ENCODE results near the gene WDR38. TPM values are rescaled to one million over a fixed set of nuclear protein-coding genes. Genes with fewer than 3 reads are reported as not detected.

WDR38 gene
- total and polyA plus RNA-seq, 3 experiments from 2014 or later, result not detected

DNA sequence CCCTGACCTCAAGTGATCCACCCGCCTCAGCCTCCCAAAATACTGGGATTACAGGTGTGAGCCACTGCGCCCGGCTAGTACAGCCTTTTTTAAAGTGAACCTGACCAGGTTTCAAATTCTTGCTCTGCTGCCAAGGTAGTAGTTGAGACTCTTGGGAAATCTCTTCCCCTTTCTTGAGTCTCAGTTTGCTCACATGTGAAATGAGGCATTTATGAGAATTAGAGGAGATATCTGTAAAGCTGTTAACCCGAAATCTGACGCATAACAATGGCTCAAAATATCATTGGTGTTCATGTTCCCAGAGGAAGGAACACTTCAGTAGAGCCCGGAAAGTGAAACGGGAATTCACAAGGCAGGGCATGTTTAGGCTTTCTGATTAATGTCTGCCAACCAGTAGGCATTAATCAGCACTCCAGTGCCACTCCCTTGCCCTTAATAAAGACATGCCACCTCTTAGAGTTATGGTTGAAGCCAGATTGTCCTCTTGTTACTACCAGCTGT is 10.2 kb downstream of the WDR38 start:
- H3K27ac ChIP-seq (ENCODE audit: low read depth, low read length), result no peak overlapping the region
- Mint-ChIP-seq H3K4me1 (peaks cover 35 to 54% (median 38%) of the 10 kb centered on the region in 3 donors), H3K36me3 (peaks cover 4 to 35% (median 12%) of the 10 kb centered on the region in 3 donors), H3K27ac (peak overlapping the region in 2 of 8 donors; percentile 47 to 92), H3K9me3 (no peaks in the 10 kb centered on the region), H3K27me3 (peaks cover 0 to 1% of the 10 kb centered on the region in 2 donors), H3K4me3 (peak overlapping the region in 6 of 7 donors; percentile 26 to 73 (median 59))
- H3K27me3 ChIP-seq (ENCODE audit: insufficient read depth, low read length, poor library complexity, severe bottlenecking), result no peaks in the 10 kb centered on the region
- no peak for DNase-seq
- ChIA-PET POLR2A (no interaction called here), CTCF (interaction anchor here (1.7 kb wide), 1 partner anchor 10 kb away, joined by 7 read pairs; the partner anchor contains the start of gene WDR38)
- peaks cover 29% of the 10 kb centered on the region for H3K4me1 ChIP-seq (ENCODE audit: insufficient read depth, low read length)
- no peaks in the 10 kb centered on the region for H3K9me3 ChIP-seq (ENCODE audit: low read length)
- no peak overlapping the region for H3K4me3 ChIP-seq (ENCODE audit: low read length)
- peaks cover 23% of the 10 kb centered on the region for H3K36me3 ChIP-seq (ENCODE audit: insufficient read depth, low read length)

DNA sequence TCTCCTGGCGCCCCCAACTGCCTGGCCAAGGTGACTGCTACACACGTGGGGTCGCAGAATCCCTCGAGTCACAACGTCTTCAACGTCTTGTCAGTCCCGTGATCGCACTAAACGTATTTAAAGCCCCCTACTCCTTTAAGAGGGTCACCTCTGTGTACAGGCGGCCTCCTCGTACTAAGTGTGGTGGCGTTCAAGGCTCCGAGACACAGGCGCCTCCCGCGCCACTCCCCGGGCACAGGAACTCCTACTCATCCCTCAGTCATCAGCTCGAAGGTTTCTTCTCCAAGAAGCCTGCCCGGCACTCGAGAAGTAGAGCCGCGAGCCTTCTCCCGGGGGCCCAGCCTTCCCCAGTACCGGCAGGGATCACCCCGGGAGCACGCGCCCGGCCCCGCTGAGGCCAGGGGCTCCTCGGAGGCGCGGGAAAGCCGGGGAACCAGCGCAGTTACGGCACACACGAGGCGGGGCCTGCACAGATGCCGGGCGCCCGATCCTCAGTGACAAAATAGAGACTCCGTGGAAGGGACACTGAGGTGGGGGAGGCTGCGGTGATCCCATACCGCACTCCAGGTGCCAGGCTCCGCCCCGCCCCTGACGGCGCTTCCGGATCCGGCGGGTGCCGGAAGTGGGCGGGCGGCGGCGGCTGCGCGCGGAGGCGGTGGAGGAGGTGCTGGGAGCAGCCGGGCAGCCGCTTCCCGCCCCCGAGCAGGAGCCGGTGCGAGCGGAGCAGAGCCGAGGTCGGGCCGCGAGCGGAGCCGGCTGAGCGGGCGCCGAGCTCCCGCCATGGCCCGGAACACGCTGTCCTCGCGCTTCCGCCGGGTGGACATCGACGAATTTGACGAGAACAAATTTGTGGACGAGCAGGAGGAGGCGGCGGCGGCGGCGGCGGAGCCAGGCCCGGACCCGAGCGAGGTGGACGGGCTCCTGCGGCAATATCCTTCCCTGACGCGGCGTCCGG is 15.5 kb downstream of the WDR38 start:
- CTCF ChIA-PET, result interaction anchor here (1.5 to 2.4 kb wide), 2 partner anchors 8 to 16 kb away, joined by 8 to 13 read pairs; partner anchors contain the start of gene WDR38
- H3K9me3 Mint-ChIP-seq, result no peaks in the 10 kb centered on the region
- peaks cover 0 to 3% of the 10 kb centered on the region in 2 donors for H3K27me3 Mint-ChIP-seq
- H3K27ac Mint-ChIP-seq, result peak overlapping the region; percentile 93 to 99 (median 96)
- POLR2A ChIA-PET, result interaction anchor here (1.8 to 3.2 kb wide), 2 partner anchors 8 to 15 kb away, joined by 6 to 35 read pairs; partner anchors contain the start of genes ARPC5L, RPL35 and WDR38
- peaks cover 6 to 34% (median 8%) of the 10 kb centered on the region in 3 donors for H3K36me3 Mint-ChIP-seq
- peaks cover 49 to 58% (median 50%) of the 10 kb centered on the region in 3 donors for H3K4me1 Mint-ChIP-seq
- peaks cover 46% of the 10 kb centered on the region for H3K4me1 ChIP-seq (ENCODE audit: insufficient read depth, low read length)
- DNase-seq, result peak; percentile 87 to 93 (median 91)
- peak overlapping the region; percentile 76 for H3K4me3 ChIP-seq (ENCODE audit: low read length)
- H3K27ac ChIP-seq (ENCODE audit: low read depth, low read length), result peak overlapping the region; percentile 95
- no peaks in the 10 kb centered on the region for H3K27me3 ChIP-seq (ENCODE audit: insufficient read depth, low read length, poor library complexity, severe bottlenecking)
- H3K9me3 ChIP-seq (ENCODE audit: low read length), result no peaks in the 10 kb centered on the region
- H3K4me3 Mint-ChIP-seq, result peak overlapping the region; percentile 90 to 98 (median 94)
- H3K36me3 ChIP-seq (ENCODE audit: insufficient read depth, low read length), result peaks cover 10% of the 10 kb centered on the region

DNA sequence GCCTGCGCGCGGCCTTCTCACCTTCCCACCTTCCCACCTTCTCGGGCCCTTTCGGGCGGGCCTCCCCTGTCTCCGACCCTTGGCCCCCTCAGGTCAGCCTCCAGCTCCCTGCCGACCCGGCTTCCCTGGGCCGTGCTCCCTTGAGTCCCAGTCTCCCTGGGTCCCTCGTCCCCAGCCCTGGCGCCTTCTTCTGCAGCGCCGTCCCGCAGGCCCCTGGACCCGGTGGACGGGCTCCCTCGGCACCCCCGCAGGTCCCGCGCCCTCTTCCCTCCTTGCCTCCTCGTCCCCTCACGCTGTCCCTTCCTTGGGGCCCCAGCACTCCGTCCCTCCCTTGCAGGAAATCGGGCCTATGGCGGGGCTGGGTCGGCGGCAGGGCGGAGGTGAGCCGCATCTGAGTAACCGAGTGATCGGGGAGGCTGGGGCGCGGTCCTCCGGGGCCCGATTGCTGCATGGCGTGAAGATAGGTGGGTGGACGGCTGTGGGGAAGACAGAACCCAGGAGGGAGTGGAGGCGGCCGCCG is 16.3 kb downstream of the WDR38 start:
- peak overlapping the region; percentile 95 to 99 (median 96) for H3K27ac Mint-ChIP-seq
- Histone ChIP-seq H3K27ac (ENCODE audit: low read depth, low read length) (peak overlapping the region; percentile 95), H3K4me1 (ENCODE audit: insufficient read depth, low read length) (peaks cover 51% of the 10 kb centered on the region), H3K27me3 (ENCODE audit: insufficient read depth, low read length, poor library complexity, severe bottlenecking) (no peaks in the 10 kb centered on the region), H3K9me3 (ENCODE audit: low read length) (no peaks in the 10 kb centered on the region), H3K4me3 (ENCODE audit: low read length) (peak overlapping the region; percentile 76), H3K36me3 (ENCODE audit: insufficient read depth, low read length) (peaks cover 14% of the 10 kb centered on the region)
- H3K4me1 Mint-ChIP-seq, result peaks cover 55 to 63% (median 55%) of the 10 kb centered on the region in 3 donors
- CTCF ChIA-PET, result interaction anchor here (1.5 to 2.4 kb wide), 3 partner anchors 9 to 24 kb away, joined by 4 to 13 read pairs (median 8); partner anchors contain the start of gene WDR38
- peaks cover 0 to 3% of the 10 kb centered on the region in 2 donors for H3K27me3 Mint-ChIP-seq
- peak in 4 of 5 donors; percentile 39 to 76 (median 45) for DNase-seq
- H3K36me3 Mint-ChIP-seq, result peaks cover 6 to 39% (median 8%) of the 10 kb centered on the region in 3 donors
- H3K4me3 Mint-ChIP-seq, result peak overlapping the region; percentile 90 to 98 (median 94)
- H3K9me3 Mint-ChIP-seq, result no peaks in the 10 kb centered on the region
- POLR2A ChIA-PET, result interaction anchor here (1.4 to 3.2 kb wide), 3 partner anchors 8 to 372 kb away, joined by 4 to 35 read pairs (median 6); partner anchors contain the start of genes ARPC5L, HSPA5, RPL35 and WDR38

DNA sequence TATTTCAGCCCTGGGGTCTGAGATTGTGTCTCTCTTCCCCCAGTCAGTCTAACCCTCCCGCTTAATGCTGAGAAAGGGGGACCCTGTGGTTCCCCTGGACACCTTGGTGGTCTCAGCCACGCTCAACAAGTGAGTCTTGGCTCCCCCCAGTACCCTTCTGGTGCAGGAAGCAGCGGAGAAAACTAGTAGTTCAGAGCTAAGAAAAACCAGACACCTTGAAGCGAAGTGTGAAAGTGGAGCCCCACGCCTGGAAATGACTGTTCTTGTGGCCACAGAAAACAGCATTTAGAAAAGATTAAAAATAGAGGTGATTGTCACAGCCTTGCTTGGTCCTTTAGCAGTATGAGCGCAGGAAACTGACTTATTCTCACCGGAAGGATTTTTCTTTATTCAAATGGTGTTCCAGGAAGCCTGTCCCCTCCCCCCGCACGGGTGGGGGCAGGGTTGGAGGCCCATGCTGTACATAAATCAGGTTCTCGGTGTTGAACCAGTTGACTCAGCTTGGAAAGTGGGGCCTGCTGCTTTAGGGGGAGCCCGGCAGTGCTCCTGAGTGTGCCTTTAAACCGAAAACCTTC is 16.8 kb downstream of the WDR38 start:
- H3K36me3 ChIP-seq (ENCODE audit: insufficient read depth, low read length), result peaks cover 19% of the 10 kb centered on the region
- no peaks in the 10 kb centered on the region for H3K27me3 ChIP-seq (ENCODE audit: insufficient read depth, low read length, poor library complexity, severe bottlenecking)
- Mint-ChIP-seq H3K36me3 (peaks cover 6 to 45% (median 8%) of the 10 kb centered on the region in 3 donors), H3K9me3 (no peaks in the 10 kb centered on the region), H3K27ac (peak overlapping the region; percentile 95 to 99 (median 96)), H3K27me3 (peaks cover 0 to 3% of the 10 kb centered on the region in 2 donors), H3K4me3 (peak overlapping the region; percentile 90 to 98 (median 94)), H3K4me1 (peaks cover 59 to 68% (median 60%) of the 10 kb centered on the region in 3 donors)
- POLR2A ChIA-PET, result interaction anchor here (0.7 to 3.2 kb wide), 4 partner anchors 9 to 371 kb away, joined by 3 to 35 read pairs (median 5); partner anchors contain the start of genes ARPC5L, GOLGA1, HSPA5 and RPL35
- no peaks in the 10 kb centered on the region for H3K9me3 ChIP-seq (ENCODE audit: low read length)
- peak overlapping the region; percentile 95 for H3K27ac ChIP-seq (ENCODE audit: low read depth, low read length)
- H3K4me3 ChIP-seq (ENCODE audit: low read length), result peak overlapping the region; percentile 76
- peak; percentile 67 to 89 (median 75) for DNase-seq
- peaks cover 55% of the 10 kb centered on the region for H3K4me1 ChIP-seq (ENCODE audit: insufficient read depth, low read length)
- CTCF ChIA-PET, result interaction anchor here (1.5 to 2.4 kb wide), 3 partner anchors 9 to 24 kb away, joined by 4 to 13 read pairs (median 8); partner anchors contain the start of gene WDR38

DNA sequence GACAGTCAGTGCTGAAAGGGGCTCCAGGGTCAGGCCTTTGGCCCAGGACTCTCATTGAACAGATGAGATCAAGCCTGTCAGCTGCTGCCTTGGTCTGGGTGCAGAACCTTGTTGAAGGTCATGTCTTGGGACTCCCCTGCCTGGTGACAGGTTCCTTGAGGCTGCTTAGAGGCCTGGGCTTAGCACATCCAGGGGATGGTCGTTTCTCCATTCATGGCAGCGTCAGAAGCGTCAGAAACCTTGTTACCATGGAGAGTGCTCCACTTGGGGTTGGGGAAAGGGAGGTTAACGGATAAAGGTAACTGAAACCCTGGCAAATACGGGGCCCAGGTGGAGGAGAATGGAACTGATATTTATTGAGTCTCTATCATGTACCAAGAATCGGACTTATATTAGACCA is 17.5 kb downstream of the WDR38 start:
- CTCF ChIA-PET, result interaction anchor here (1.2 to 1.5 kb wide), 2 partner anchors 15 to 23 kb away, joined by 4 read pairs; no protein-coding TSS in a partner anchor
- Histone ChIP-seq H3K9me3 (ENCODE audit: low read length) (no peaks in the 10 kb centered on the region), H3K4me3 (ENCODE audit: low read length) (peak overlapping the region; percentile 76), H3K27ac (ENCODE audit: low read depth, low read length) (peak overlapping the region; percentile 95), H3K36me3 (ENCODE audit: insufficient read depth, low read length) (peaks cover 26% of the 10 kb centered on the region), H3K4me1 (ENCODE audit: insufficient read depth, low read length) (peaks cover 56% of the 10 kb centered on the region), H3K27me3 (ENCODE audit: insufficient read depth, low read length, poor library complexity, severe bottlenecking) (no peaks in the 10 kb centered on the region)
- Mint-ChIP-seq H3K4me1 (peaks cover 59 to 75% (median 63%) of the 10 kb centered on the region in 3 donors), H3K27me3 (peaks cover 0 to 3% of the 10 kb centered on the region in 2 donors), H3K27ac (peak overlapping the region; percentile 95 to 99 (median 96)), H3K4me3 (peak overlapping the region; percentile 90 to 98 (median 94)), H3K36me3 (peaks cover 6 to 51% (median 12%) of the 10 kb centered on the region in 3 donors), H3K9me3 (no peaks in the 10 kb centered on the region)
- DNase-seq, result no peak
- POLR2A ChIA-PET, result interaction anchor here (1.4 to 3.2 kb wide), 3 partner anchors 10 to 371 kb away, joined by 4 to 35 read pairs (median 6); partner anchors contain the start of genes ARPC5L, HSPA5, RPL35 and WDR38

DNA sequence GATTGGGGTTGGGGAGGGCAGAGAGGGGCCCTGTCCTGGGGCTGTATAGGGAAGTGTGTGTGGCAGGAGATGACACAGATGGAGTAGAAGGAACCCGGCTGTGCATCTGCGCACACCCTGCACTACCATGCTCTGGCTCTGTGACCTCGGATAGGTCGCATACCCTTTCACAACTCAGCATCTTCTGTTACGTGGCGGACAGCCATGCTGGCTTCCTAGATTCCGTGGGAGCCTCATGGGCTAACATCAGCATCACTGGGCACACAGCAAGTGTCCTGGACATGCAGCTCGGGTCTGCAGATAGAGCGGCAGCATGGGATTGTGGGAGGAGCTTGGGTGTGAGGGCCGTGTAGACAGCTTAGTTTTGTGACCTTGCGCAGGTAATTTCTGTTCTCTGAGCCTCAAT is 17.9 kb downstream of the WDR38 start:
- peak overlapping the region; percentile 76 for H3K4me3 ChIP-seq (ENCODE audit: low read length)
- H3K27ac Mint-ChIP-seq, result peak overlapping the region; percentile 95 to 99 (median 96)
- peaks cover 29% of the 10 kb centered on the region for H3K36me3 ChIP-seq (ENCODE audit: insufficient read depth, low read length)
- no peak for DNase-seq
- POLR2A ChIA-PET, result interaction anchor here (3.2 kb wide), 1 partner anchor 10 kb away, joined by 35 read pairs; the partner anchor contains the start of genes ARPC5L and RPL35
- peak overlapping the region; percentile 95 for H3K27ac ChIP-seq (ENCODE audit: low read depth, low read length)
- peaks cover 0 to 3% of the 10 kb centered on the region in 2 donors for H3K27me3 Mint-ChIP-seq
- H3K9me3 ChIP-seq (ENCODE audit: low read length), result no peaks in the 10 kb centered on the region
- CTCF ChIA-PET, result interaction anchor here (1.2 to 4.3 kb wide), 2 partner anchors 15 to 18 kb away, joined by 4 to 18 read pairs; partner anchors contain the start of gene WDR38
- peak overlapping the region; percentile 90 to 98 (median 94) for H3K4me3 Mint-ChIP-seq
- H3K9me3 Mint-ChIP-seq, result no peaks in the 10 kb centered on the region
- peaks cover 59 to 77% (median 63%) of the 10 kb centered on the region in 3 donors for H3K4me1 Mint-ChIP-seq
- peaks cover 6 to 55% (median 12%) of the 10 kb centered on the region in 3 donors for H3K36me3 Mint-ChIP-seq
- H3K4me1 ChIP-seq (ENCODE audit: insufficient read depth, low read length), result peaks cover 56% of the 10 kb centered on the region
- no peaks in the 10 kb centered on the region for H3K27me3 ChIP-seq (ENCODE audit: insufficient read depth, low read length, poor library complexity, severe bottlenecking)

All from CD8-positive, alpha-beta memory T cell (primary cell).